Erythroblast (primary cell): ENCODE results near the gene DUT.

Source experiments
- GATA1 ChIP-seq: IDR thresholded peaks from 2 replicates; pipeline ENCODE4 v1.6.1; 2011; ENCODE audit warnings: low read depth, mild to moderate bottlenecking, control low read depth, low read length, moderate library complexity
- POLR2A ChIP-seq: IDR thresholded peaks from 2 replicates; pipeline ENCODE4 v1.6.1; 2011; ENCODE audit warnings: mild to moderate bottlenecking, low read length

- no peak for TF ChIP-seq POLR2A
- no peak for TF ChIP-seq GATA1
These were observed 44.5 kb downstream of the DUT start for GRCh38 chr15:48375767-48376166.
